Left lung (tissue), 10 donors: Measurements from ENCODE around the gene B4GALT1. TPM values are rescaled to one million over a fixed set of nuclear protein-coding genes. Genes with fewer than 3 reads are reported as not detected.
A peak's percentile ranks its signal among the peaks of the same experiment; 100 is the strongest.

ENCODE experiments used
- ATAC-seq: fragments of 200-7000 bp; cut with Tn5 transposase; one replicate; pipeline ENCODE4 v1.9.1; 2020; ENCODE audit warnings: moderate library complexity
- DNase-seq, 4 donors: peaks; one replicate each; pipeline ENCODE4 v3.0.0-alpha.2; 2013 to 2020
- H3K27ac ChIP-seq, 2 donors: fragments of 200-600 bp; sonication (generic) in 1 of 2; one replicate each; pipeline versions ENCODE4 v1.5.0 to v1.8.0; 2020 to 2021
- H3K27me3 ChIP-seq, 2 donors: fragments of 200-600 bp; sonication (generic) in 1 of 2; one replicate each; pipeline versions ENCODE4 v1.5.0 to v1.8.0; 2020 to 2021
- H3K36me3 ChIP-seq, 2 donors: fragments of 200-600 bp; sonication (generic) in 1 of 2; one replicate each; pipeline versions ENCODE4 v1.5.0 to v1.8.0; 2020 to 2021
- H3K4me1 ChIP-seq, 2 donors: fragments of 200-600 bp; one replicate each; pipeline ENCODE4 v1.8.0; 2021
- H3K4me3 ChIP-seq, 2 donors: fragments of 200-600 bp; sonication (generic) in 1 of 2; one replicate each; pipeline versions ENCODE4 v1.5.0 to v1.8.0; 2020 to 2021; ENCODE audit warnings: mild to moderate bottlenecking in 1 of 2
- H3K9me3 ChIP-seq, 2 donors: fragments of 200-600 bp; sonication (generic) in 1 of 2; one replicate each; pipeline versions ENCODE4 v1.5.0 to v1.8.0; 2020 to 2021
- intact Hi-C, 2 donors: fragments of 100-400 bp; cut with DNase I; formaldehyde crosslinking; loops; one replicate each; pipeline versions ENCODE4 v1.11.2 to v1.14.2; 2022
- polyA plus RNA-seq, 6 donors: library from polyadenylated mRNA; unstranded; fragments of 120-200 nt; gene quantifications; one replicate each; pipeline ENCODE4 v1.2.1, GENCODE V29; 2013; ENCODE audit not compliant: insufficient read length in 6 of 6
- total RNA-seq, 2 donors: library from RNA; stranded (reverse); fragmentation: NEBNext Ultra II Directional; extraction: Animal tissue kit (Norgen Biotek cat#: 25700); gene quantifications; one replicate each; pipeline ENCODE4 v1.2.1, GENCODE V29; 2021
- TF ChIP-seq, protein P1 (sequence below), 2 donors: fragments of 200-600 bp; sonication (generic) in 1 of 2; IDR thresholded peaks; one replicate each; pipeline versions ENCODE4 v1.5.0 to v1.8.0; 2021; ENCODE audit warnings: antibody characterized with exemption in 2 of 2
- donor health status: DM: no; HTN: yes; CAD: no.
- donor health status: DM: no; HTN: no; CAD: no.

Gene B4GALT1
- total and polyA plus RNA-seq, 8 donors, result 58.8 to 107 (median 76.0) TPM

DNA sequence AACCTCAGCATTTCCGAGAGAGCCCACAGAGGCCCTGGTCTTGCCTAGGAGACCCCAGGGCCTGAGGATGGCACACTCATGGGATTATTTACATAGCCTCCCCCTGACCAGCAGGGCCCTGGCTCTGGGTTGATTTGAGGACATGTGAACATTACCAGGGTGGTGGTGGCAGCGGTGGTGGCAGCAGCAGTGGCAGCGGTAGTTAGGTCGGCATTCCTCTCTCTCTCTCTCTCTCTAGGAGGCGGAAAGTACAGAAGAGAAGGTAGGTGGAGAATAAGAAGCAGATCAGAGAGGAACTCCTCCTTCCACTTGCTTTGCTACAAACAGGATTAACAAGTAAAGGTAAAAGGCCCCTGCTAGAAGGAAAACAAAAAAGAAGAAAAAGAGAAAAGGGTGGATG, 39.3 kb downstream of the B4GALT1 start:
- DNase-seq (no peak), ATAC-seq (no peak)
- intact Hi-C loops, result no loop called here
- Histone ChIP-seq H3K27me3 (no peaks in the 10 kb centered on the region), H3K9me3 (no peaks in the 10 kb centered on the region), H3K4me1 (peaks cover 27 to 63% of the 10 kb centered on the region in 2 donors), H3K36me3 (peaks cover 0 to 76% of the 10 kb centered on the region in 2 donors), H3K4me3 (no peak overlapping the region), H3K27ac (peak overlapping the region in 1 of 2 donors; percentile 13)
- TF ChIP-seq, protein P1, sequence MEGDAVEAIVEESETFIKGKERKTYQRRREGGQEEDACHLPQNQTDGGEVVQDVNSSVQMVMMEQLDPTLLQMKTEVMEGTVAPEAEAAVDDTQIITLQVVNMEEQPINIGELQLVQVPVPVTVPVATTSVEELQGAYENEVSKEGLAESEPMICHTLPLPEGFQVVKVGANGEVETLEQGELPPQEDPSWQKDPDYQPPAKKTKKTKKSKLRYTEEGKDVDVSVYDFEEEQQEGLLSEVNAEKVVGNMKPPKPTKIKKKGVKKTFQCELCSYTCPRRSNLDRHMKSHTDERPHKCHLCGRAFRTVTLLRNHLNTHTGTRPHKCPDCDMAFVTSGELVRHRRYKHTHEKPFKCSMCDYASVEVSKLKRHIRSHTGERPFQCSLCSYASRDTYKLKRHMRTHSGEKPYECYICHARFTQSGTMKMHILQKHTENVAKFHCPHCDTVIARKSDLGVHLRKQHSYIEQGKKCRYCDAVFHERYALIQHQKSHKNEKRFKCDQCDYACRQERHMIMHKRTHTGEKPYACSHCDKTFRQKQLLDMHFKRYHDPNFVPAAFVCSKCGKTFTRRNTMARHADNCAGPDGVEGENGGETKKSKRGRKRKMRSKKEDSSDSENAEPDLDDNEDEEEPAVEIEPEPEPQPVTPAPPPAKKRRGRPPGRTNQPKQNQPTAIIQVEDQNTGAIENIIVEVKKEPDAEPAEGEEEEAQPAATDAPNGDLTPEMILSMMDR (IDR thresholded peaks at IDR 0.05), result no peak

DNA sequence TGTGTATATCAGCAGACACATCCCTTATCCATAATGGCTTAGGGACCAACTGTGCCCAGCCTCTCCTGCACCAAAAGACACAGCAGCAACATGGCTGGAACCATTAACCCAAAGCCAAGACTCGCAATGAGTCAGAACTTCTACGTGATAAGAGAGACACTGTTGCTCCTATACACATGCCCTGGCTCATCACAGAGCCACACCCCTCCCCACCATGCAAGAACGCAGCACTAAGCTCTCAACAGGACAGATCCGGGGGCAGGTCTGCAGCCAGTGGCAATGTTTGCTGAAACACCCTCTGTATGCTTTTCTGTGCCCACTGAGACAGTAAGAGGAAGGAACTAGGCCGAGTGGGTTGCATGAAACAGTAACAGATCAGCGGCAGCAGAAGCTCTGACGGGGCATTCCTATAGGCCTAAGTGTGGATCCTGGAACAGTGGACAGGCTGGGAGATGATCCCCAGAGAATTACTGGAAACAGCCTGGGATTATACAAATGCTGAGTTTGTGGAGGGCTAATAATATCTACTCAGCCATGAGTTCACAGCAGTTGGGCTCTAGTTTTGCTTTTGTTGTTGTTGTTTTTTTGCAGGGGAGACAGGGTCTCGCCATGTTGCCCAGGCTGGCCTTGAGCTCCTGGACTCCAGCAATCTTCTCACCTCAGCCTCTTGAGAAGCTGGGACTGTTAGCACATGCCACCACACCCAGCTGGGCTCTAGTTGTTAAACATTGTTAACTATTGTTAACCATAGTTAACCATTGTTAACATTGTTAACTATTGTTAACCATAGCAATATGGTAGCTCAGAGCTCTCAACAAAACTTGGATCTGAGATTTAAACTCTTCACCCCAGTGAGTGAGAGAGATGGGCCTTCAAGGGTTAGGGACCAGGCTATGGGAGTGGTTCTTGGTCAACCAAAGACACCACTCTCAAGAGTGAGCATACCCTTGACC, 41.0 kb downstream of the B4GALT1 start:
- H3K4me1 ChIP-seq, result peaks cover 13 to 46% of the 10 kb centered on the region in 2 donors
- H3K36me3 ChIP-seq, result peaks cover 0 to 81% of the 10 kb centered on the region in 2 donors
- H3K9me3 ChIP-seq, result no peaks in the 10 kb centered on the region
- no peak overlapping the region for H3K4me3 ChIP-seq
- no peaks in the 10 kb centered on the region for H3K27me3 ChIP-seq
- peak overlapping the region in 1 of 2 donors; percentile 31 for H3K27ac ChIP-seq
- peak; percentile 8 for ATAC-seq
- no peak for DNase-seq
- intact Hi-C loops, result no loop called here
- TF ChIP-seq, protein P1 (IDR thresholded peaks at IDR 0.05), result no peak

DNA sequence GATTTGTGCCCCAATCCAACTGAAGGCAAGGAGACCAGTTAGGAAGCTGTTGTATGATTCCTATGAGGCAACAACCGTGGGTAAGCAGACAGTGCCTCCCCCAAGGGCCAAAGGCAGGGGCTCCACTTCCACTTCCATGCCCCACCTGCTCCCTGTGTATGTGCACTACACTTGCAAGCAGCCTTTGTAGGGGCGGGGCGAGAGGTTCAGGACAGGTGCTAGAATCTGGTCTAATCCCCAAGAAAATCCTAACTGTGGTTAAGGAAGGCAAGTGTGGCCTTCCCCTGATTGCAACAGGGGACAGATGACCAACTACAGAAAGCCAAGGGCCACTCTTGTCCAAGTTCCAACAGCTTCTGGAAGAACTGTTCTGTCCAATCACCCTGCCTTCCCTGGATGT, 41.7 kb downstream of the B4GALT1 start:
- ATAC-seq (no peak), DNase-seq (no peak)
- Histone ChIP-seq H3K4me3 (no peak overlapping the region), H3K9me3 (no peaks in the 10 kb centered on the region), H3K27me3 (no peaks in the 10 kb centered on the region), H3K36me3 (peaks cover 0 to 85% of the 10 kb centered on the region in 2 donors), H3K4me1 (peaks cover 7 to 43% of the 10 kb centered on the region in 2 donors), H3K27ac (peak overlapping the region in 1 of 2 donors; percentile 31)
- TF ChIP-seq, protein P1 (IDR thresholded peaks at IDR 0.05), result no peak
- intact Hi-C loops, result no loop called here

DNA sequence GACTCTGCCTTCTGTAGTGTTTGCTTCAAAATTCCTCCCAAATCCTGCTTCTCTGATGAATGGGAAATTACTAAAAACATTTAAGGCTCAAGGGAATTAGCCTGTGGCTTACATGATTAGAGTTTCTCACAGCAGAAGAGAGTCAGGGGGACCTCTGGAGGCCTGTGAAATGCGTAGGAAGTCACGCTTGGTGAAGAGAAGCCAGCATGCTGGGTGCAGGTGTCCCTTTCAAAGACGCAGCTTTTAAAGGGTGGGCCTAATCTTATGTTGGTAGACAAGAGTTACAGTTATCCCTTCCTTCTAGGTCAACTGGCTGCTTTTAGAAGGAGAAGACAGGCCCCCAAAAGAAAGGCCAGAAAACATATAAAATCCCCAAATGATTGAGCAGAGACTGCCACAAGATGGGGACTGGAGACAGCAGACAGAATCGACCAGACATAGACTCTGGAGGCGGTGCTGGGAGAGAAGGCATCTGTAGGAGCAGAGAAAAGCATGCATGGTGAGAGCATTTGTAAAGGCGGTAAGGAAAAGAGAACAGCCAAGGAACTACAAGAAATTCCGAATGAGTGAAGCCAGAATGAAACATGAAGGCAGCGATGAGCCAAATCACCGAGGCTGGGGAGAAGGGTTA, 42.3 kb downstream of the B4GALT1 start:
- no peaks in the 10 kb centered on the region for H3K27me3 ChIP-seq
- DNase-seq, result no peak
- TF ChIP-seq, protein P1 (IDR thresholded peaks at IDR 0.05), result no peak
- peaks cover 0 to 87% of the 10 kb centered on the region in 2 donors for H3K36me3 ChIP-seq
- H3K4me3 ChIP-seq, result no peak overlapping the region
- no peak for ATAC-seq
- peak overlapping the region in 1 of 2 donors; percentile 31 for H3K27ac ChIP-seq
- intact Hi-C loops, result no loop called here
- H3K9me3 ChIP-seq, result no peaks in the 10 kb centered on the region
- peaks cover 2 to 37% of the 10 kb centered on the region in 2 donors for H3K4me1 ChIP-seq

DNA sequence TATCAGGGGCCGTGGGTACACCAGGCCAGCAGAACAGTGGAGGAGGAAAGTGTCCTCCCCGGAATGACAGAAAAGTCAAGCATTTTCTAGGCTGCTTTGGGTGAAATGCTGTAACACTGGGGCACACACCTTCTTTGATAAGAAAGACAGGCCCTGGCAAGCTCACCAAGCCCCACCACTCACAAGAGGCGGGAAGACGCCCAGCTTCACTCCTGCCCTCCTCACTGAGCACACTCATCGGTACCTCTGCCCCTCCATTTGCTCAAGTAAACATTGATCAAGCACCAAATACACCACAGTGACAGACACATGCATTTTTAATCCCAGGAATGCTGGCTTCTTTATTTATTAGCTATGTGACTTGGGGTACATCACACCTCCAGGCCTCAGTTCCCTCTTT, 43.1 kb downstream of the B4GALT1 start:
- peaks cover 0 to 88% of the 10 kb centered on the region in 2 donors for H3K36me3 ChIP-seq
- intact Hi-C loops, result no loop called here
- no peaks in the 10 kb centered on the region for H3K27me3 ChIP-seq
- ATAC-seq (no peak), DNase-seq (no peak)
- TF ChIP-seq, protein P1 (IDR thresholded peaks at IDR 0.05), result no peak
- no peaks in the 10 kb centered on the region for H3K9me3 ChIP-seq
- H3K27ac ChIP-seq, result no peak overlapping the region
- no peak overlapping the region for H3K4me3 ChIP-seq
- peaks cover 0 to 28% of the 10 kb centered on the region in 2 donors for H3K4me1 ChIP-seq
